GM19238 (cell line): ENCODE data around the gene ICOS.

ENCODE experiments used
- DNase-seq: peaks from one replicate; pipeline ENCODE4 v3.0.0; 2011; ENCODE audit warnings: low spot score; ENCODE audit not compliant: insufficient read length

The ICOS gene

DNA sequence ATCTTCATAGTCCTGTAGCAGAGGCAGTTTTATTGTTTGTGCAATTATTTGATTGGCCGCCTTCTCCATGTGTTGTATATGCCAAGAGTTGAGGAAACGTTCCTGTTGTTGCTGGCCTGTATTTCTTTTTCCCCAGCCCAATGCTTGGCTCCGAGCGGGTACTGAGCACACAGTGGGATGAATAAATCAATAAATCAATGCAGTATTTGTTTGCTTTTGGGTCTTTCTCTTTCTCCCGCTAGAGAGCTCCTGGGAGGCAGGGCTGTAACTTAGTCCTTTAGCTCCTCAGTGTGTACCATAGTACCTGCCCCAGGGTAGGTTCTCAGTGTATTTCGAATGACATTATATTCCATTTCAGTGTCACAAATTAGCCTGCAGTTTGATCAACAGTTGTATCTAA lies 71.8 kb downstream of the ICOS start:
- no peak for DNase-seq

DNA sequence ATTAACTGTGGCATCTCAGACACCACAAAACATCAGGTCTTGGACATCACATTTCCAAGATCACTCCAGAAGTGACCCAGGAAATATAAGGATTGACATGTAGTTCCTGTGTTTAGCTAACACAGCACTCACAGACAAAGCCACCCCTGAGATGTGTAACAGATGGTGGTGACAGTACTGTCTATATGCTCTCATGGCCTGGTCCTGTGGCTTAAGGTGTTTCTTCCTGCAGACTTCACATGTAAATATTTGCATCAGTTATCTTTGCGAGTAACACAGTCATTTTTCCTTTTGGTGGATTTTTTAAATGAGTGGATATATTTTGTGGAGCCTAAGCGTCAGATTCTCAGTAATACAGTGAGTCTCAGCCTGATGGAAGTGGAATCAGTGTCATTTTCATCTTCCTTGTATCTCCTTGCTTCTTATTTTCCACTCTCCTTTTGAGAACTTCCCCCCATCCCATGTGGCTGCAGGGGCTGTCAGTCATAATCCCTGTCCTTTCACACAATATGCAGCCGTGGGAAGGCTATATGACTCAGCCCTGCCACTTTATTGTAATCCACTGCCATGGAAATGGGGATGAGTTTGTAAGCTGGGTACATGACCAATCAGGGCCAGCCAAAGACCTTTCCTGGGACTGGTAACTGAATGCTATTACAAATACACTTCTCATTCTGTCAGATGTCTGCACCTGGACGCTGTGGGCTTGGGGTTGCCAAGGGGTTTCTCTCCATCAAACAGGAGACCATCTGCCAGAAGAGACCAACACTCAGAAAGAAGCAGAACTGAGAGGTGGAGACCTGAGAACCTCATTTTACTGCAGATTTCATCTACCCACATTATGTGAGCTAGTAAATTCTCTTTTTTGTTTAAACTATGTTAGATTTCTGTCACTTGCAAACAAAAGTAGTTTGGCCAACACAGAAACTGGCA lies 74.3 kb downstream of the ICOS start:
- DNase-seq, result no peak
